Fibroblast of lung (primary cell): ENCODE data around the gene ART1.

Source experiments
- EZH2 ChIP-seq: IDR thresholded peaks from 2 replicates; pipeline ENCODE4 v1.5.1; 2012; ENCODE audit warnings: low read length, control low read depth, mild to moderate bottlenecking; ENCODE audit errors: missing control alignments
- TF ChIP-seq, protein P1 (sequence below), 2 donors: IDR thresholded peaks in 1 of 2; conservative IDR thresholded peaks in 1 of 2; 1 replicate in 1 of 2; 2 replicates in 1 of 2; pipeline ENCODE4 v1.5.1; 2011 to 2012; ENCODE audit warnings: low read length in 2 of 2, control low read depth in 1 of 2, inconsistent platforms in 1 of 2, low read depth in 1 of 2, mild to moderate bottlenecking in 1 of 2

DNA sequence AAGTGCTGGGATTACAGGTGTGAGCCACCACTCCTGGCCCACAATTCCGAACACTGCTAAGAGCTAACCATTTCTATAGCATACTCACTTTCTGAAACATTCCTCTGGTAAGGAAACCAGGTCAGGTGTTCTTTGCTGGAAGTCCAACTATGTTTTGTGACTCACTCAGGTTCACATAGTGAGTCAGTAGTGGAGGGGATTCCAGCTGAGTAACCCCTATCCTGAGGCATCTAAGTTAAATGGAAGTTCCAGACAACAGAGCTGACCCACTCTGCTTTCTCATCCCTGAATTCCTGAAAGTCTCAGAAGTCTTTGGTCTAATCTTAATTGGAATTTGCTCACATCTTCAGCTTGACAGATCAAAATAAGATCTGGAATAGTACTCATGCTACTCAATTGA, 29.3 kb downstream of the ART1 start:
- TF ChIP-seq, protein P1, sequence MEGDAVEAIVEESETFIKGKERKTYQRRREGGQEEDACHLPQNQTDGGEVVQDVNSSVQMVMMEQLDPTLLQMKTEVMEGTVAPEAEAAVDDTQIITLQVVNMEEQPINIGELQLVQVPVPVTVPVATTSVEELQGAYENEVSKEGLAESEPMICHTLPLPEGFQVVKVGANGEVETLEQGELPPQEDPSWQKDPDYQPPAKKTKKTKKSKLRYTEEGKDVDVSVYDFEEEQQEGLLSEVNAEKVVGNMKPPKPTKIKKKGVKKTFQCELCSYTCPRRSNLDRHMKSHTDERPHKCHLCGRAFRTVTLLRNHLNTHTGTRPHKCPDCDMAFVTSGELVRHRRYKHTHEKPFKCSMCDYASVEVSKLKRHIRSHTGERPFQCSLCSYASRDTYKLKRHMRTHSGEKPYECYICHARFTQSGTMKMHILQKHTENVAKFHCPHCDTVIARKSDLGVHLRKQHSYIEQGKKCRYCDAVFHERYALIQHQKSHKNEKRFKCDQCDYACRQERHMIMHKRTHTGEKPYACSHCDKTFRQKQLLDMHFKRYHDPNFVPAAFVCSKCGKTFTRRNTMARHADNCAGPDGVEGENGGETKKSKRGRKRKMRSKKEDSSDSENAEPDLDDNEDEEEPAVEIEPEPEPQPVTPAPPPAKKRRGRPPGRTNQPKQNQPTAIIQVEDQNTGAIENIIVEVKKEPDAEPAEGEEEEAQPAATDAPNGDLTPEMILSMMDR (conservative IDR thresholded peaks at IDR 0.05 in 1 of 2, IDR thresholded peaks at IDR 0.05 in 1 of 2; ENCODE audit: low read depth in 1 of 2, low read length in 2 of 2): no peak
- no peak for TF ChIP-seq EZH2
